ENCODE measurements around the gene DAGLA.

GRCh38 chr11:61680622-61681221 is 531 bp downstream of the DAGLA start:
- TF ChIP-seq TAF1 (IDR thresholded peaks at IDR 0.05; ENCODE audit: low read depth, low read length) (no peak), POLR2A (IDR thresholded peaks at IDR 0.05; ENCODE audit: low read depth, low read length) (no peak), POLR2AphosphoS5 (IDR thresholded peaks at IDR 0.05; ENCODE audit: low read depth, low read length) (no peak), SPI1 (IDR thresholded peaks at IDR 0.05; ENCODE audit: low read depth, low read length) (no peak), PAX5 (IDR thresholded peaks at IDR 0.05; ENCODE audit: insufficient read depth, low read length, severe bottlenecking) (no peak)
